ENCODE measurements around the gene CFAP73. TPM values are rescaled to one million over a fixed set of nuclear protein-coding genes. Genes with fewer than 3 reads are reported as not detected.

The CFAP73 gene
- not detected for total RNA-seq
- long read RNA-seq, result 0 reads

- intact Hi-C loops (cut with DNase I), result no loop called here
- no peak for DNase-seq (ENCODE audit: low spot score)
Measured at GRCh38 chr12:113149361-113150150, at the start of gene CFAP73. Gene CFAP73, plus strand, starts transcription at chr12:113149724. Its CDS starts 134 bp downstream, at chr12:113149858.

GRCh38 chr12:113099764-113100163 is 49.8 kb upstream of the CFAP73 start:
- intact Hi-C loops (cut with DNase I), result loop anchor here (2.0 kb wide), 1 partner anchor 51 kb away; no protein-coding TSS in a partner anchor
- no peak for DNase-seq (ENCODE audit: low spot score)

GRCh38 chr12:113101751-113102150 is 47.8 kb upstream of the CFAP73 start:
- no peak for DNase-seq (ENCODE audit: low spot score)

GRCh38 chr12:113102811-113103210 is 46.7 kb upstream of the CFAP73 start:
- DNase-seq (ENCODE audit: low spot score), result no peak
- intact Hi-C loops (cut with DNase I), result no loop called here

More at GRCh38 chr12:113101751-113102150, 47.8 kb upstream of the CFAP73 start:
- intact Hi-C loops (cut with DNase I), result no loop called here

GRCh38 chr12:113103756-113104450 is 45.6 kb upstream of the CFAP73 start:
- intact Hi-C loops (cut with DNase I), result no loop called here
- DNase-seq (ENCODE audit: low spot score), result no peak

GRCh38 chr12:113104953-113105510 is 44.5 kb upstream of the CFAP73 start:
- intact Hi-C loops (cut with DNase I), result no loop called here
- DNase-seq (ENCODE audit: low spot score), result no peak

- DNase-seq (ENCODE audit: low spot score), result no peak
- intact Hi-C loops (cut with DNase I), result no loop called here
Measured at GRCh38 chr12:113105606-113106271, 43.8 kb upstream of the CFAP73 start.

- no peak for DNase-seq (ENCODE audit: low spot score)
- intact Hi-C loops (cut with DNase I), result no loop called here
Measured at GRCh38 chr12:113106361-113106760, 43.2 kb upstream of the CFAP73 start.

GRCh38 chr12:113108308-113108707 is 41.2 kb upstream of the CFAP73 start:
- no peak for DNase-seq (ENCODE audit: low spot score)
- intact Hi-C loops (cut with DNase I), result no loop called here

- intact Hi-C loops (cut with DNase I), result no loop called here
- no peak for DNase-seq (ENCODE audit: low spot score)
Measured at GRCh38 chr12:113109360-113109759, 40.2 kb upstream of the CFAP73 start.

GRCh38 chr12:113109872-113110599 is 39.5 kb upstream of the CFAP73 start:
- no peak for DNase-seq (ENCODE audit: low spot score)
- intact Hi-C loops (cut with DNase I), result no loop called here

GRCh38 chr12:113111247-113111646 is 38.3 kb upstream of the CFAP73 start:
- intact Hi-C loops (cut with DNase I), result no loop called here
- no peak for DNase-seq (ENCODE audit: low spot score)

- intact Hi-C loops (cut with DNase I), result no loop called here
- no peak for DNase-seq (ENCODE audit: low spot score)
Measured at GRCh38 chr12:113112043-113112899, 37.3 kb upstream of the CFAP73 start.

- intact Hi-C loops (cut with DNase I), result no loop called here
- no peak for DNase-seq (ENCODE audit: low spot score)
Measured at GRCh38 chr12:113113397-113113796, 36.1 kb upstream of the CFAP73 start.

- intact Hi-C loops (cut with DNase I), result no loop called here
- DNase-seq (ENCODE audit: low spot score), result no peak
Measured at GRCh38 chr12:113114447-113115178, 34.9 kb upstream of the CFAP73 start.

GRCh38 chr12:113115455-113116126 is 33.9 kb upstream of the CFAP73 start:
- no peak for DNase-seq (ENCODE audit: low spot score)
- intact Hi-C loops (cut with DNase I), result no loop called here

- intact Hi-C loops (cut with DNase I), result no loop called here
- no peak for DNase-seq (ENCODE audit: low spot score)
Measured at GRCh38 chr12:113116875-113117274, 32.6 kb upstream of the CFAP73 start.

All from cardiac septum (tissue), 1 donor.